Glutamatergic neuron (in vitro differentiated cells): ENCODE measurements around the gene GRAP2. TPM values are rescaled to one million over a fixed set of nuclear protein-coding genes. Genes with fewer than 3 reads are reported as not detected.

Source experiments
- DNase-seq: peaks from one replicate; pipeline ENCODE4 v3.0.0; 2022
- H3K27ac Mint-ChIP-seq: one replicate; pipeline ENCODE4 v1.8.0; 2020; ENCODE audit warnings: mild to moderate bottlenecking, mixed read lengths, inconsistent platforms; ENCODE audit not compliant: unreplicated experiment
- H3K27me3 Mint-ChIP-seq: one replicate; pipeline ENCODE4 v1.8.0; 2020; ENCODE audit warnings: mild to moderate bottlenecking, moderate library complexity, mixed read lengths, inconsistent platforms; ENCODE audit not compliant: unreplicated experiment
- H3K36me3 Mint-ChIP-seq: one replicate; pipeline ENCODE4 v1.8.0; 2020; ENCODE audit warnings: mild to moderate bottlenecking, mixed read lengths, inconsistent platforms; ENCODE audit not compliant: unreplicated experiment
- H3K4me1 Mint-ChIP-seq: one replicate; pipeline ENCODE4 v1.8.0; 2020; ENCODE audit warnings: mild to moderate bottlenecking, low read depth, mixed read lengths, inconsistent platforms; ENCODE audit not compliant: unreplicated experiment
- H3K4me3 Mint-ChIP-seq: one replicate; pipeline ENCODE4 v1.8.0; 2020; ENCODE audit warnings: mild to moderate bottlenecking, mixed read lengths, inconsistent platforms; ENCODE audit not compliant: unreplicated experiment
- H3K9me3 Mint-ChIP-seq: one replicate; pipeline ENCODE4 v1.8.0; 2020; ENCODE audit warnings: mild to moderate bottlenecking, moderate library complexity, mixed read lengths, inconsistent platforms; ENCODE audit not compliant: unreplicated experiment
- CTCF ChIP-seq: fragments of 200-600 bp; sonication (generic); IDR thresholded peaks from one replicate; pipeline ENCODE4 v1.5.0; 2021; ENCODE audit not compliant: partially characterized antibody, unreplicated experiment
- total RNA-seq: library from RNA; stranded (reverse); fragmentation: NEBNext Ultra II Directional; extraction: Animal tissue kit (Norgen Biotek cat#: 25700); gene quantifications from one replicate; pipeline ENCODE4 v1.2.1, GENCODE V29; 2021; ENCODE audit not compliant: unreplicated experiment

GRAP2 gene
- total RNA-seq, 1 donor from 2014 or later: not detected

DNA sequence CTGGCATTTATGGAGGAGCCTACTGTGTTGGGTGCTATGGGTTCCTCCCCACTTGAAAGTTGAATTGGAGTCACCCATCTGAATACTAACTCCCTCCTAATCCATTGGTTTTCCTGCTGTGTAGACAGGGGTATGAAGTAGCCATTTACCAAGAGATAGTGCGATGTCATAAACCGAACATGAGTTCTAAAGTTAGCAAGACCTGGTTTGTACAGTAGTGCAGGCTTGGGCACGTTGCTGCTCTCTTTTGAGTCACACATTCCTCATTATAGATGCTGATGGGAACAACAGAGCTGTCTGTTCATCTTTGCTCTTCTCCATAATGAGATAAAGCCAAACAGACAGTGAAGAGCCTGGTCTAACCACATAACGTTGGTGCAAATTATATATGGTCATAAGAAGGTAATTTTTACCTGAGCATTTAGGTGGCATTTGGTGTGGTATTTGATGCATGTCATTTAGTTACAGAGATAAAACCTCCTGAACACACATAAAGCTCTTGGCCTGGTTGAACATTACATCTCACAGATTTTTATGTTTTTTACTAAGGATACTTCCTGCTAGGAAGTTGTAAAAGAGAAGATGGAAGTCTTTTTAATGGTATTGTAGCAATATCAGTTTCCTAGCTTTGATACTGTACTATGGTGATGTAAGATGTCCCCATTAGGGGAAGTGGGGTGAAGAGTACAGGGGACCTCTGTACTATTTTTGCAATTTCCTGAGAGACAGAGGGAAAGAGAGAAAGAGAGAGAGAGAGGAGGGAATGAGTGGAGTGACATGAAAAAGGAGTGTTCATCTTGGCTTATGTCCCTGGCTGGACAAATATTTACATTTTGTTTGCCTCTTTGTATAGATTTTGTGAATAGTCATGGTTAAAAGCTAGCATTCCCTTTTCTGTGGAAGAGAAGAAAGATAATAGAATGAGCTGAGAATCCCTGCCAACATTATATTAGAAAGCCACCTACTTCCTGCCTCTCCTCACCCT is 27.9 kb downstream of the GRAP2 start:
- Mint-ChIP-seq H3K27ac (no peak overlapping the region), H3K36me3 (no peaks in the 10 kb centered on the region), H3K9me3 (peaks cover 2% of the 10 kb centered on the region), H3K27me3 (no peaks in the 10 kb centered on the region), H3K4me3 (no peak overlapping the region), H3K4me1 (peaks cover 2% of the 10 kb centered on the region)
- TF ChIP-seq CTCF: no peak
- DNase-seq: no peak

- H3K27ac Mint-ChIP-seq: no peak overlapping the region
- H3K4me3 Mint-ChIP-seq: no peak overlapping the region
- H3K27me3 Mint-ChIP-seq: no peaks in the 10 kb centered on the region
- peaks cover 2% of the 10 kb centered on the region for H3K9me3 Mint-ChIP-seq
- H3K36me3 Mint-ChIP-seq: no peaks in the 10 kb centered on the region
- H3K4me1 Mint-ChIP-seq: peaks cover under 1% of the 10 kb centered on the region
- DNase-seq: no peak
- no peak for TF ChIP-seq CTCF
These were observed 30.4 kb downstream of the GRAP2 start for GRCh38 chr22:39931251-39931650.

DNA sequence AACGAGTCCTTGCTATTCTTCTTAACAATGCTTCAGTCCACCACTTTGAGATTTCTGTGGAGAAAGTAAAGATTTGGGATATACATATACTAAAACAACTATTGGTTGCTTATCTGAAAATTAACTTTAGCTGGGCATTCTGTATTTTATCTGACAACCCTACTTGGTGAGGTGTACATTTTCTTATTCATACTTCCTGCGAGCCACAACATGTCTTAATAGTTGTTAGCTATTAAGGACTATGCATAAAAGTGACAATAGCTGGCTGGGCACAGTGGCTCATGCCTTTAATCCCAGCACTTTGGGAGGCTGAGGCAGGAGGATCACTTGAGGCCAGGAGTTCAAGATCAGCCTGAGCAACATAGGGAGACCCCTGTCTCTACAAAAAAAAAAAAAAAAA is 31.3 kb downstream of the GRAP2 start:
- peaks cover 2% of the 10 kb centered on the region for H3K9me3 Mint-ChIP-seq
- no peak for TF ChIP-seq CTCF
- no peaks in the 10 kb centered on the region for H3K4me1 Mint-ChIP-seq
- no peak overlapping the region for H3K27ac Mint-ChIP-seq
- H3K36me3 Mint-ChIP-seq: no peaks in the 10 kb centered on the region
- H3K4me3 Mint-ChIP-seq: no peak overlapping the region
- no peak for DNase-seq
- H3K27me3 Mint-ChIP-seq: no peaks in the 10 kb centered on the region

GRCh38 chr22:39932918-39933649 is 32.2 kb downstream of the GRAP2 start:
- DNase-seq: peak; percentile 45
- H3K4me1 Mint-ChIP-seq: no peaks in the 10 kb centered on the region
- H3K27ac Mint-ChIP-seq: no peak overlapping the region
- no peaks in the 10 kb centered on the region for H3K36me3 Mint-ChIP-seq
- no peaks in the 10 kb centered on the region for H3K27me3 Mint-ChIP-seq
- peaks cover 2% of the 10 kb centered on the region for H3K9me3 Mint-ChIP-seq
- TF ChIP-seq CTCF: peak; percentile 75
- no peak overlapping the region for H3K4me3 Mint-ChIP-seq

DNA sequence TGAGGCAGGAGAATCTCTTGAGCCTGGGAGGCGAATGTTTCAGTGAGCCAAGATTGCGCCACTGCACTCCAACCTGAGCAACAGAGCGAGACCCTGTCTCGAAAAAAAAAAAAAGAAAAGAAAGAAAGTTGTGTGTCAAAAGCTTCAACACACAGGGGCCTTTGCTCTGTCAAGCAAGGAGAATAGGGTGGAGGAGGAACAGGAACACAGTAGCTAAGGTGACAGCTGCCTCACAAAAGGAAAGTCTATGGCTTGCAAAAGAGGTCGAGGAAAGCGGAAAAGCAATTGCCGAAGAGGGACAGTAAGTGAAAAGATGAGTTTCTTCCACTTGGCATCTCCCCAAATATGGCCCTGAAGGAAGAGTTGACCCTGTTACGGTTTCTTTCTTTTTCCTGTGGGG is 32.9 kb downstream of the GRAP2 start:
- no peak for TF ChIP-seq CTCF
- no peak for DNase-seq
- no peaks in the 10 kb centered on the region for H3K27me3 Mint-ChIP-seq
- no peaks in the 10 kb centered on the region for H3K36me3 Mint-ChIP-seq
- no peak overlapping the region for H3K4me3 Mint-ChIP-seq
- peaks cover 2% of the 10 kb centered on the region for H3K9me3 Mint-ChIP-seq
- H3K27ac Mint-ChIP-seq: no peak overlapping the region
- no peaks in the 10 kb centered on the region for H3K4me1 Mint-ChIP-seq
